ENCODE measurements around the gene HEMK1. TPM values are rescaled to one million over a fixed set of nuclear protein-coding genes. Genes with fewer than 3 reads are reported as not detected.
A peak's percentile ranks its signal among the peaks of the same experiment; 100 is the strongest.

HEMK1 gene
- total and polyA plus RNA-seq, 2 donors (not counting 1 experiment from before 2014, with no cell fraction given), result 34.2 to 43.0 TPM

- Histone ChIP-seq H4K20me1 (ENCODE audit: control insufficient read depth, insufficient read depth, low read length, poor library complexity, severe bottlenecking) (no peaks in the 10 kb centered on the region), H3K9me3 (ENCODE audit: control extremely low read depth in 1 of 3, control insufficient read depth in 2 of 3, insufficient read depth in 1 of 3, low read length in 2 of 3) (no peaks in the 10 kb centered on the region), H3K4me2 (replicated peaks; ENCODE audit: low read depth, low read length, poor library complexity, severe bottlenecking) (peak overlapping the region; percentile 89), H3K9ac (ENCODE audit: low read length) (peak overlapping the region; percentile 77), H2AFZ (ENCODE audit: insufficient read depth, low read depth, low read length, poor library complexity, severe bottlenecking) (peak overlapping the region; percentile 83), H3K4me3 (ENCODE audit: control extremely low read depth in 1 of 5, extremely low read depth in 1 of 5, insufficient read depth in 1 of 5, low read depth in 2 of 5, low read length in 4 of 5) (peak overlapping the region in 4 of 5 experiments; percentile 67 to 86 (median 78)), H3K79me2 (ENCODE audit: control insufficient read depth, insufficient read depth, low read length) (peaks cover 26% of the 10 kb centered on the region), H3K27ac (ENCODE audit: low read length in 2 of 2) (peak overlapping the region; percentile 11 to 65), H3K4me1 (ENCODE audit: control insufficient read depth in 2 of 2, insufficient read depth in 2 of 2, low read length in 2 of 2) (peaks cover 24 to 35% of the 10 kb centered on the region in 2 donors), H3K27me3 (replicated peaks in 1 of 4; ENCODE audit: control extremely low read depth in 1 of 4, control insufficient read depth in 3 of 4, insufficient read depth in 4 of 4, low read length in 3 of 4) (no peaks in the 10 kb centered on the region), H3K36me3 (replicated peaks in 1 of 2; ENCODE audit: control extremely low read depth in 1 of 2, control insufficient read depth in 1 of 2, extremely low read depth in 1 of 2, insufficient read depth in 2 of 2, low read length in 1 of 2) (peaks cover 0 to 4% of the 10 kb centered on the region in 2 experiments)
- ChIA-PET POLR2A (interaction anchor here (1.2 to 2.8 kb wide), 4 partner anchors 10 to 44 kb away, joined by 8 to 38 read pairs (median 14); partner anchors contain the start of genes C3orf18 and HEMK1), CTCF (interaction anchor here (1.0 to 17.6 kb wide), 12 partner anchors 11 to 1059 kb away, joined by 3 to 541 read pairs (median 6); partner anchors contain the start of genes C3orf18, HEMK1 and MANF)
- DNase-seq (no peak), ATAC-seq (ENCODE audit: low read depth) (no peak)
- WGBS (ENCODE audit: insufficient coverage), result 4% methylated on average over 10 of the region's 10 CpGs
- H3K27ac Mint-ChIP-seq, result peak overlapping the region; percentile 80
- peak overlapping the region; percentile 90 for H3K4me3 Mint-ChIP-seq
- H3K9me3 Mint-ChIP-seq (ENCODE audit: insufficient read depth), result no peaks in the 10 kb centered on the region
- intact Hi-C loops (cut with micrococcal nuclease), result loop anchor here (5.0 to 10.0 kb wide), 3 partner anchors 174 to 1184 kb away; partner anchors contain the start of gene ZMYND10
- H3K27me3 Mint-ChIP-seq, result no peaks in the 10 kb centered on the region
- TF ChIP-seq CTCF (IDR thresholded peaks at IDR 0.05) (no peak), EZH2 (IDR thresholded peaks at IDR 0.05; ENCODE audit: borderline replicate concordance, insufficient read depth, low read depth, low read length, poor library complexity, severe bottlenecking) (no peak)
- peaks cover 38% of the 10 kb centered on the region for H3K4me1 Mint-ChIP-seq
These were observed 41.7 kb downstream of the HEMK1 start for GRCh38 chr3:50610992-50611463.

All from B cell (primary cell).